ENCODE results near the gene RAP1GAP2.
"Not testable (repeated sequence)": the region's sequence is repeated elsewhere in the genome, so short reads cannot be mapped to it uniquely, and the experiment has no call there.

DNA sequence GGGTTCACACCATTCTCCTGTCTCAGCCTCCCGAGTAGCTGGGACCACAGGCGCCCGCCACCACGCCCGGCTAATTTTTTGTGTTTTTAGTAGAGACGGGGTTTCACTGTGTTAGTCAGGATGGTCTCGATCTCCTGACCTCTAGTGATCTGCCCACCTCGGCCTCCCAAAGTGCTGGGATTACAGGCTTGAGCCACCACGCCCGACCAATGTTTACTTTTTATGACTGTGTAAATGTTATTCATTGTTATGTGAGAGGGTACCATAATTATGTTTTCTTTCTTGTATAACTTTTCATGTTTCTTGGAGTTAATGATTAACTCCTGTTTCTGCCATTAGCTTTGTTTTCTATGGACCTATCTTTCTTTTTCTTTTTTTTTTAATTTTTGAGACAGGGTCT lies 94.5 kb downstream of the RAP1GAP2 start:
- TF ChIP-seq, protein P1, sequence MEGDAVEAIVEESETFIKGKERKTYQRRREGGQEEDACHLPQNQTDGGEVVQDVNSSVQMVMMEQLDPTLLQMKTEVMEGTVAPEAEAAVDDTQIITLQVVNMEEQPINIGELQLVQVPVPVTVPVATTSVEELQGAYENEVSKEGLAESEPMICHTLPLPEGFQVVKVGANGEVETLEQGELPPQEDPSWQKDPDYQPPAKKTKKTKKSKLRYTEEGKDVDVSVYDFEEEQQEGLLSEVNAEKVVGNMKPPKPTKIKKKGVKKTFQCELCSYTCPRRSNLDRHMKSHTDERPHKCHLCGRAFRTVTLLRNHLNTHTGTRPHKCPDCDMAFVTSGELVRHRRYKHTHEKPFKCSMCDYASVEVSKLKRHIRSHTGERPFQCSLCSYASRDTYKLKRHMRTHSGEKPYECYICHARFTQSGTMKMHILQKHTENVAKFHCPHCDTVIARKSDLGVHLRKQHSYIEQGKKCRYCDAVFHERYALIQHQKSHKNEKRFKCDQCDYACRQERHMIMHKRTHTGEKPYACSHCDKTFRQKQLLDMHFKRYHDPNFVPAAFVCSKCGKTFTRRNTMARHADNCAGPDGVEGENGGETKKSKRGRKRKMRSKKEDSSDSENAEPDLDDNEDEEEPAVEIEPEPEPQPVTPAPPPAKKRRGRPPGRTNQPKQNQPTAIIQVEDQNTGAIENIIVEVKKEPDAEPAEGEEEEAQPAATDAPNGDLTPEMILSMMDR (IDR thresholded peaks at IDR 0.05): not testable (repeated sequence)
- TF ChIP-seq POLR2A (IDR thresholded peaks at IDR 0.05): not testable (repeated sequence)

All from Peyer's patch (tissue), 4 donors.